ENCODE measurements around the gene RBMS1.

Gene RBMS1

GRCh38 chr2:160326786-160327185, 166.8 kb downstream of the RBMS1 start:
- no peaks in the 10 kb centered on the region for H3K27me3 Mint-ChIP-seq
- H3K4me1 Mint-ChIP-seq: peaks cover 30% of the 10 kb centered on the region
- H3K9me3 Mint-ChIP-seq: no peaks in the 10 kb centered on the region
- H3K27ac Mint-ChIP-seq: peak overlapping the region; percentile 42
- no peak overlapping the region for H3K4me3 Mint-ChIP-seq
- ATAC-seq (ENCODE audit: low read depth) (no peak), DNase-seq (ENCODE audit: low spot score in 2 of 2) (no peak)
- H3K36me3 Mint-ChIP-seq: peaks cover 5% of the 10 kb centered on the region

- ATAC-seq (ENCODE audit: low read depth): no peak
- H3K4me3 Mint-ChIP-seq: no peak overlapping the region
- peak overlapping the region; percentile 16 for H3K27ac Mint-ChIP-seq
- peaks cover 33% of the 10 kb centered on the region for H3K4me1 Mint-ChIP-seq
- no peaks in the 10 kb centered on the region for H3K36me3 Mint-ChIP-seq
- DNase-seq (ENCODE audit: low spot score in 2 of 2): no peak
- H3K9me3 Mint-ChIP-seq: no peaks in the 10 kb centered on the region
- H3K27me3 Mint-ChIP-seq: no peaks in the 10 kb centered on the region
These were observed 168.2 kb downstream of the RBMS1 start for GRCh38 chr2:160325418-160325817.

DNA sequence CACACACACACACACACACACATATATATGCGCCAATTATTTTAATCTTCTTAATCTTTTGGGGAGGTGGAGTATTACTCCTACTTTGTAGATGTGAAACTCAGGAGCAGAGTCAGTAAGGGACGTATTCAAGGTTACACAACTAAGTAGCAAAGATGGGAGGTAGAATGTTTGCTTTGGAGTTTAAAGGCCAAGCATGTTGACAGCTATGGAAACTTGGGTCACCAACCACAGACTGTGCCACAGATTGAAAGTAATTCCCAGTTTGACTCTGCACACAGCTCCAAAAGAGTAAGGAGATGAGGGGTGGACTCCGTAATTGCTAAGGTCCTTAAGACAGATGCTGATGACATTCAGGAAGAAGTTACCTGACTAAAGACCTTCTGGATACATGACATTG, 168.7 kb downstream of the RBMS1 start:
- no peak overlapping the region for H3K4me3 Mint-ChIP-seq
- H3K9me3 Mint-ChIP-seq: no peaks in the 10 kb centered on the region
- no peaks in the 10 kb centered on the region for H3K36me3 Mint-ChIP-seq
- H3K27ac Mint-ChIP-seq: peak overlapping the region; percentile 16
- ATAC-seq (ENCODE audit: low read depth) (no peak), DNase-seq (ENCODE audit: low spot score in 2 of 2) (no peak)
- H3K27me3 Mint-ChIP-seq: no peaks in the 10 kb centered on the region
- peaks cover 33% of the 10 kb centered on the region for H3K4me1 Mint-ChIP-seq

DNA sequence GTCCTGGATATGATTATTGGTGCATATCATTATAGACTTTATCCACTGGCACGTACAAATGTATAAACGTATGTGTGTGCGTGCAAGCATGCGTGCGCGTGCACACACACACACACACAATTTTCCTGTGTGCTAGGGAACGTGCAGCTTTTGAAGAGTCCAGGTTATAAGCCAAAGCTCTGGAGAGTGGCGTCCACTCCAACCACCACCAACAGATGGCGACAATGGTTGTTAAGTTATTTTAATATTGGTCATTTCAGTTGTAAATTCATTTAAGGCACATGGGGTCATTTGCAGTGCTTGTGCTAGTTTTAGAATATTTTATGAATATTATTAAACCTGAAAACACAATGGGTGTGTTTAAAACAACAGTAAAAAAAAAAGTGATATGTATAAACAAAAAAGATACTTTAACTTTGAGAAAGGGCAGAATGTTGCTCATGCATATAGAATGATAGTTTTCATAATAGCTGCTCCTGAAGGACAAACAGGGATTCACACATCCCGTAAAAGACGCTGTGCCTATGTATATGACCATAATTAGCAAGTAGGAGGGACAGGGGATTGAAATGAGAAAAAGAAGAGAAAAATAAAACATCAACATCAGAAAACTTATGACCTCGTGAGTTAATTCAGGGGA, 169.3 kb downstream of the RBMS1 start:
- ATAC-seq (ENCODE audit: low read depth): peak; percentile 39

GRCh38 chr2:160322320-160322719, 171.3 kb downstream of the RBMS1 start:
- no peaks in the 10 kb centered on the region for H3K9me3 Mint-ChIP-seq
- DNase-seq (ENCODE audit: low spot score in 2 of 2): no peak
- H3K36me3 Mint-ChIP-seq: no peaks in the 10 kb centered on the region
- no peak overlapping the region for H3K4me3 Mint-ChIP-seq
- H3K4me1 Mint-ChIP-seq: peaks cover 20% of the 10 kb centered on the region
- ATAC-seq (ENCODE audit: low read depth): no peak
- H3K27me3 Mint-ChIP-seq: no peaks in the 10 kb centered on the region
- no peak overlapping the region for H3K27ac Mint-ChIP-seq

More for the DNA sequence above, 169.3 kb downstream of the RBMS1 start:
- no peak overlapping the region for H3K27ac Mint-ChIP-seq
- peak; percentile 30 to 34 for DNase-seq (ENCODE audit: low spot score in 2 of 2)
- peaks cover 32% of the 10 kb centered on the region for H3K4me1 Mint-ChIP-seq
- no peaks in the 10 kb centered on the region for H3K9me3 Mint-ChIP-seq
- no peaks in the 10 kb centered on the region for H3K27me3 Mint-ChIP-seq
- no peak overlapping the region for H3K4me3 Mint-ChIP-seq
- H3K36me3 Mint-ChIP-seq: no peaks in the 10 kb centered on the region

- ATAC-seq (ENCODE audit: low read depth): no peak
- H3K9me3 Mint-ChIP-seq: no peaks in the 10 kb centered on the region
- H3K36me3 Mint-ChIP-seq: peaks cover 5% of the 10 kb centered on the region
- no peak overlapping the region for H3K27ac Mint-ChIP-seq
- no peaks in the 10 kb centered on the region for H3K27me3 Mint-ChIP-seq
- no peak for DNase-seq (ENCODE audit: low spot score in 2 of 2)
- H3K4me1 Mint-ChIP-seq: peaks cover 20% of the 10 kb centered on the region
- H3K4me3 Mint-ChIP-seq: no peak overlapping the region
These were observed 172.6 kb downstream of the RBMS1 start for GRCh38 chr2:160321006-160321405.

GRCh38 chr2:160319700-160320099, 173.9 kb downstream of the RBMS1 start:
- Mint-ChIP-seq H3K27ac (no peak overlapping the region), H3K4me1 (peaks cover 15% of the 10 kb centered on the region), H3K27me3 (no peaks in the 10 kb centered on the region), H3K36me3 (peaks cover 5% of the 10 kb centered on the region), H3K9me3 (no peaks in the 10 kb centered on the region), H3K4me3 (no peak overlapping the region)
- DNase-seq (ENCODE audit: low spot score in 2 of 2): no peak
- ATAC-seq (ENCODE audit: low read depth): no peak

GRCh38 chr2:160318218-160318617, 175.4 kb downstream of the RBMS1 start:
- no peaks in the 10 kb centered on the region for H3K27me3 Mint-ChIP-seq
- no peaks in the 10 kb centered on the region for H3K9me3 Mint-ChIP-seq
- H3K4me1 Mint-ChIP-seq: peaks cover 13% of the 10 kb centered on the region
- H3K36me3 Mint-ChIP-seq: peaks cover 9% of the 10 kb centered on the region
- ATAC-seq (ENCODE audit: low read depth) (no peak), DNase-seq (ENCODE audit: low spot score in 2 of 2) (no peak)
- H3K4me3 Mint-ChIP-seq: no peak overlapping the region
- no peak overlapping the region for H3K27ac Mint-ChIP-seq

DNA sequence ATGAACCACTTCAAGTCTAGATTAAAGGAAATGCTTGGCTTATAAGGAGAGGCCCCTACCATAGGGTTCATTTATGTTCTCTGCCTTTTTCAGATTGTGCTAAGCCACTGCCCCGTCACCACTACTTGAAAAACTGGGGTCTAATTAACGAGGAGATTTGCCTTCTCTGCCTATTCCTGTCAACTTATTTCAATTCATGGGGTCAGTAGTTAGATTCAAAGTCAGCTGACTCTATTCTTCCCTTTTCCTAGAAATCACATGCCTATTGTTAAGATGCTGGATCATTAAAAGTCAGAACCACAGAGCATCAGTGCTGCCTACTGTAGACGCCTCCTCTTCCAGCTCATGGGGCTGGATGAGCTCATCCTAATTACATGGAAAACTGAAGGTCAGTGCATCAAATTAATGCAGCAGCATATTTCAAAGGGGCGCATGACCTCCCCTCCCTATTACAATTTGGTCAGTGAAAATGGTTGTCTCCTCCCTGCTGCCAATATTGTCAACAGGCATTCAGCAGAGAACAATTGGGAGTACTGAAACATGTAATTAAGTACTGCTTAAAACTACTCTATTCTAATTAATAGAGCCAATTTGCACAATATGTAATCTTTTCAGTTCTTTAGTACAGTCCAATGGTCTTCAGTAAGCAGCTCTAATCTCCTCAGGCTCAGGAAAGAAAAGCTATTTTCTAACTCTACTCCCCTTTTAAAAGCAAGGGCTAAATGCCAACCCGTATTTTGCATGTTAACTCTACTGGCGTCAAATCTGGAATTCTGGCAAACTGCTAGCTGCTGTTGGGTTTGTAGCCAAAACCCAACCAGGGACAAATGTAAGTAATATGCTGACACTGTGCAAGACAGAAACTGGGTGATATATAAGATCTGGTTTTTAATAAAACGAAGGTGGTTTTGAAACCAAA, 176.2 kb downstream of the RBMS1 start:
- no peaks in the 10 kb centered on the region for H3K27me3 Mint-ChIP-seq
- H3K9me3 Mint-ChIP-seq: no peaks in the 10 kb centered on the region
- DNase-seq (ENCODE audit: low spot score in 2 of 2): no peak
- ATAC-seq (ENCODE audit: low read depth): no peak
- H3K36me3 Mint-ChIP-seq: peaks cover 9% of the 10 kb centered on the region
- H3K27ac Mint-ChIP-seq: no peak overlapping the region
- peaks cover 11% of the 10 kb centered on the region for H3K4me1 Mint-ChIP-seq
- H3K4me3 Mint-ChIP-seq: no peak overlapping the region

GRCh38 chr2:160315337-160315736, 178.3 kb downstream of the RBMS1 start:
- Mint-ChIP-seq H3K4me3 (no peak overlapping the region), H3K36me3 (peaks cover 13% of the 10 kb centered on the region), H3K4me1 (no peaks in the 10 kb centered on the region), H3K9me3 (no peaks in the 10 kb centered on the region), H3K27ac (no peak overlapping the region), H3K27me3 (no peaks in the 10 kb centered on the region)
- no peak for ATAC-seq (ENCODE audit: low read depth)
- no peak for DNase-seq (ENCODE audit: low spot score in 2 of 2)

DNA sequence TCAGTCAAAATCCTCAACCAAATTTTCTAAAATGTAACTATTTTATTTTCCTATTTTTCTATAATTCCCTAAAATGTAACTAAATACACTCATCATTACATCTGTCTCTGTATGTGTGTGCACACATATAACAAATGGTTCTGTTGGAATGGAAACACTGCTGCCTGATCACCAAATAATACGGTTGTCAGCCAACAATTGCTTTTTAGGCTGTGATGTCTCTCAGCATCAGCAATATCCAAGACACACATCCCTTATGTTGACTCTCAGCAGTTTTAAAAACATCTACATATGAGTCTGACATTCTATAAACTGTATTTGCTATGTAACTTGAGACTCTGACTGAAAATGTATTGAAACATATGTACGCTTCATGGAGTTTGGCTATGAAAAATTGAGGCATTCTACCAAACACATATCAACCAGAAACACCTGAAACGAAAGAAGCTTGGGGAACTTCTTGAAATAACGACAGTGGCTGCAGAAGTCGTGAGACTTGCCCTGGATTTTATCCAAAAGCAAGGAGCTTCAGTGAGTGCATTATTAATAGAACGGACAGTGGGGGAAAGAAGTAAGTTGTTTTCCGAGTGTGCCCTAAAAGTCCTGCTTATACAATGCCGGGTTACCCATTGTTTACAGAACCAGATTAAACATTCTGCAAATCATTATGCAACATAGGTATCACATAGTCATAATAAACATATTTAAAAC, 183.3 kb downstream of the RBMS1 start:
- no peak for DNase-seq (ENCODE audit: low spot score in 2 of 2)
- no peak overlapping the region for H3K4me3 Mint-ChIP-seq
- no peak overlapping the region for H3K27ac Mint-ChIP-seq
- no peaks in the 10 kb centered on the region for H3K27me3 Mint-ChIP-seq
- ATAC-seq (ENCODE audit: low read depth): no peak
- H3K36me3 Mint-ChIP-seq: peaks cover 17% of the 10 kb centered on the region
- no peaks in the 10 kb centered on the region for H3K4me1 Mint-ChIP-seq
- H3K9me3 Mint-ChIP-seq: no peaks in the 10 kb centered on the region

DNA sequence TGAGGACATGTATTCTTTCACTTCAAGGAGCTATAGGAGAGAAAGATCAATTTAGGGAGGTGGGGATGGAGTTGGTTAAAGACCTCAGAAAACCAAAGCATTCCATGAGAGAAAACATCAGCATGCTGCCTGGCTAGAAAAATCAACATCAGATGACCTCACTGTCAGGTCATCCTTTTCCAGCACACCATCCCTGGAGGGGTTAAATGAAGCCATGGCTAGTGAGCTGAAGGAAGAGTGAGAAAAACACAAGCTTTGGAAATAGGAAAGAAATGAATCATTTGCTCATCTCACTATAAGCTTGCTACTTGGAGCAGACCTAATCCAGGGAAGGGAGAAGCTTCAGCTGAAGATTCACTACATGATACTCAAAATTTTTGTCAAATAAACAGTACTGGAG, 184.0 kb downstream of the RBMS1 start:
- no peak for ATAC-seq (ENCODE audit: low read depth)
- H3K4me1 Mint-ChIP-seq: no peaks in the 10 kb centered on the region
- DNase-seq (ENCODE audit: low spot score in 2 of 2): no peak
- no peaks in the 10 kb centered on the region for H3K9me3 Mint-ChIP-seq
- no peak overlapping the region for H3K27ac Mint-ChIP-seq
- H3K36me3 Mint-ChIP-seq: peaks cover 17% of the 10 kb centered on the region
- H3K4me3 Mint-ChIP-seq: no peak overlapping the region
- no peaks in the 10 kb centered on the region for H3K27me3 Mint-ChIP-seq

- Mint-ChIP-seq H3K36me3 (peaks cover 16% of the 10 kb centered on the region), H3K9me3 (no peaks in the 10 kb centered on the region), H3K27ac (no peak overlapping the region), H3K4me1 (no peaks in the 10 kb centered on the region), H3K27me3 (no peaks in the 10 kb centered on the region), H3K4me3 (no peak overlapping the region)
- ATAC-seq (ENCODE audit: low read depth): no peak
- no peak for DNase-seq (ENCODE audit: low spot score in 2 of 2)
These were observed 184.7 kb downstream of the RBMS1 start for GRCh38 chr2:160308915-160309314.

- peaks cover 13% of the 10 kb centered on the region for H3K36me3 Mint-ChIP-seq
- no peaks in the 10 kb centered on the region for H3K4me1 Mint-ChIP-seq
- DNase-seq (ENCODE audit: low spot score in 2 of 2) (no peak), ATAC-seq (ENCODE audit: low read depth) (no peak)
- H3K27ac Mint-ChIP-seq: no peak overlapping the region
- H3K27me3 Mint-ChIP-seq: no peaks in the 10 kb centered on the region
- H3K9me3 Mint-ChIP-seq: no peaks in the 10 kb centered on the region
- H3K4me3 Mint-ChIP-seq: no peak overlapping the region
These were observed 185.1 kb downstream of the RBMS1 start for GRCh38 chr2:160308476-160308875.

Measured in memory B cell (primary cell).